ENCODE data around the gene SLC43A1.

DNA sequence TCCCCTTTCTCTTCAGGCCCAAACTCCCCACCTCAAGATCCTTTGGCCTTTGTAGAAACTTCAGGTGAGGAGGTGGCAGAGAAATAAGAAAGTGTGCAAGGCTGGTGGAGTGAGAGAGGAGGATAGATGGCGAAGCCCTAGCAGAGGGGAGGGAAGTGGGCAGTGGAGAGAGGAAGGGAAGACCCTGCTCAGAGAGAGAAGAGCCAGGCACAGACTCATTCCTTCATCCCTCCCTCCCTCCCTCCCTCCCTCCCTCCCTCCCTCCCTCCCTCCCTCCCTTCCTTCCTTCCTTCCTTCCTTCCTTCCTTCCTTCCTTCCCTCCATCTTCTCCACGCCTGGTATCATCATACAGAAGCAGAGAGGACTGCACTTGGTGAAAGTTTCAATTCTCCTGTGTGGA lies 34.2 kb downstream of the SLC43A1 start:
- no peak for TF ChIP-seq POLR2A (IDR thresholded peaks at IDR 0.05)
- TF ChIP-seq CTCF (IDR thresholded peaks at IDR 0.05): no peak
